GM12878 (cell line): ENCODE results near the gene WDR38. TPM values are rescaled to one million over a fixed set of nuclear protein-coding genes. Genes with fewer than 3 reads are reported as not detected.

Experiments
- ATAC-seq: fragments of 200-7000 bp; cut with Tn5 transposase; 3 replicates; pipeline ENCODE4 v1.9.1; 2020; ENCODE audit warnings: mild to moderate bottlenecking, moderate library complexity
- BruUV-seq: library from RNA; stranded (reverse); fragments of 400-500 nt; replicated peaks from 2 replicates; lab custom pipeline; 2021; lab: Mats Ljungman, UMichigan
- CTCF ChIA-PET: fragments of 300-600 bp; sonication (Branson Sonifier 250); formaldehyde crosslinking; extraction: SDS; loops from one replicate; lab custom pipeline; 2021; ENCODE audit warnings: inconsistent platforms; lab: Yijun Ruan, JAX
- POLR2A ChIA-PET: fragments of 350-600 bp; formaldehyde crosslinking; extraction: SDS; loops from one replicate; lab custom pipeline; 2021; ENCODE audit warnings: inconsistent platforms; lab: Charles Lee
- RAD21 ChIA-PET: fragments of 300-600 bp; sonication (Branson Sonifier 250); formaldehyde crosslinking; loops from one replicate; lab custom pipeline; 2023; ENCODE audit warnings: antibody characterized with exemption; ENCODE audit not compliant: unreplicated experiment; lab: Charles Lee
- SMC1A ChIA-PET: fragments of 300-600 bp; sonication (Branson Sonifier 250); formaldehyde crosslinking; loops from one replicate; lab custom pipeline; 2023; ENCODE audit not compliant: unreplicated experiment, uncharacterized antibody; lab: Charles Lee
- DNase-seq: peaks from one replicate; pipeline ENCODE4 v3.0.0-alpha.2; 2011; ENCODE audit warnings: low read depth, low spot score
- FAIRE-seq: peaks from 3 replicates; lab custom pipeline; 2011; peaks lifted over from hg19 to GRCh38; lab: Jason Lieb, UNC
- H2AFZ ChIP-seq: 2 replicates; pipeline ENCODE4 v1.6.0; 2011; ENCODE audit warnings: low read depth, low read length, control low read depth; ENCODE audit not compliant: control insufficient read depth
- H3K27ac ChIP-seq: 2 replicates; pipeline ENCODE4 v1.5.1; 2011; ENCODE audit warnings: control low read depth; ENCODE audit not compliant: control insufficient read depth, insufficient read depth
- H3K27me3 ChIP-seq, 2 experiments: replicated peaks in 1 of 2; 2 replicates each; pipeline versions ENCODE4 v1.6.0 to v1.6.1; 2011; ENCODE audit warnings: low read length in 1 of 2; ENCODE audit not compliant: control insufficient read depth in 2 of 2, insufficient read depth in 2 of 2
- H3K36me3 ChIP-seq, 2 experiments: 2 replicates each; pipeline ENCODE4 v1.5.1; 2011; ENCODE audit warnings: low read length in 1 of 2; ENCODE audit not compliant: control insufficient read depth in 2 of 2, insufficient read depth in 2 of 2
- H3K4me1 ChIP-seq: 2 replicates; pipeline ENCODE4 v1.6.1; 2011; ENCODE audit warnings: mild to moderate bottlenecking, low read length, moderate library complexity, mixed read lengths; ENCODE audit not compliant: control insufficient read depth, insufficient read depth
- H3K4me2 ChIP-seq: 2 replicates; pipeline ENCODE4 v1.6.0; 2011; ENCODE audit warnings: control low read depth; ENCODE audit not compliant: control insufficient read depth, insufficient read depth
- H3K4me3 ChIP-seq: fragments of 200-600 bp; sonication (generic); 2 replicates; pipeline ENCODE4 v1.5.1; 2016
- H3K79me2 ChIP-seq: 2 replicates; pipeline ENCODE4 v1.6.0; 2011; ENCODE audit warnings: low read length; ENCODE audit not compliant: control insufficient read depth, insufficient read depth
- H3K9ac ChIP-seq: 2 replicates; pipeline ENCODE4 v1.8.0; 2011; ENCODE audit warnings: low read length, control low read depth, mixed read lengths; ENCODE audit not compliant: control insufficient read depth, insufficient read depth
- H3K9me3 ChIP-seq: replicated peaks from 3 replicates; pipeline ENCODE4 v1.5.1; 2011; ENCODE audit warnings: mild to moderate bottlenecking, low read length; ENCODE audit not compliant: control insufficient read depth, insufficient read depth
- H4K20me1 ChIP-seq: 2 replicates; pipeline ENCODE4 v1.6.0; 2011; ENCODE audit not compliant: control insufficient read depth, insufficient read depth
- BCL11A ChIP-seq: IDR thresholded peaks from 2 replicates; pipeline ENCODE4 v1.6.1; 2011; ENCODE audit warnings: low read depth, low read length
- CBFB ChIP-seq: IDR thresholded peaks from 2 replicates; pipeline ENCODE4 v1.6.1; 2016; ENCODE audit warnings: antibody characterized with exemption, low read depth
- CBX3 ChIP-seq: fragments of 200-600 bp; sonication (generic); IDR thresholded peaks from 2 replicates; pipeline ENCODE4 v1.6.1; 2016; ENCODE audit warnings: low read depth, borderline replicate concordance
- CBX5 ChIP-seq: sonication (generic); IDR thresholded peaks from 2 replicates; pipeline ENCODE4 v1.6.1; 2016; ENCODE audit warnings: low read depth, moderate library complexity, mild to moderate bottlenecking, inconsistent platforms
- ETV6 ChIP-seq, 2 experiments: fragments of 450-650 bp in 1 of 2; IDR thresholded peaks in 1 of 2; conservative IDR thresholded peaks in 1 of 2; 2 replicates each; pipeline ENCODE4 v1.6.1; 2014; ENCODE audit warnings: antibody characterized with exemption in 1 of 2, borderline replicate concordance in 1 of 2, low read depth in 1 of 2, mild to moderate bottlenecking in 1 of 2, moderate library complexity in 1 of 2
- HCFC1 ChIP-seq: fragments of 150-350 bp; IDR thresholded peaks from 2 replicates; pipeline ENCODE4 v1.6.1; 2014; ENCODE audit warnings: low read length
- HDGF ChIP-seq: fragments of 450-650 bp; IDR thresholded peaks from 2 replicates; pipeline ENCODE4 v1.6.1; 2016; ENCODE audit warnings: antibody characterized with exemption
- KDM1A ChIP-seq: fragments of 200-600 bp; sonication (generic); IDR thresholded peaks from 2 replicates; pipeline ENCODE4 v1.6.1; 2016; ENCODE audit warnings: borderline replicate concordance
- MTA3 ChIP-seq: IDR thresholded peaks from 2 replicates; pipeline ENCODE4 v1.6.1; 2012; ENCODE audit warnings: low read length, inconsistent platforms, borderline replicate concordance
- PAX5 ChIP-seq: IDR thresholded peaks from 2 replicates; pipeline ENCODE4 v1.6.1; 2011; ENCODE audit warnings: low read depth, low read length, borderline replicate concordance
- RBBP5 ChIP-seq: fragments of 200-600 bp; sonication (generic); conservative IDR thresholded peaks from 2 replicates; pipeline ENCODE4 v1.6.1; 2016
- SMARCA5 ChIP-seq: fragments of 450-650 bp; IDR thresholded peaks from 2 replicates; pipeline ENCODE4 v1.6.1; 2017; ENCODE audit warnings: mild to moderate bottlenecking
- SMC3 ChIP-seq: IDR thresholded peaks from 2 replicates; pipeline ENCODE4 v1.6.1; 2011; ENCODE audit warnings: low read length, improper control_type of control experiment, borderline replicate concordance
- STAT3 ChIP-seq: IDR thresholded peaks from 2 replicates; pipeline ENCODE4 v1.6.1; 2011; ENCODE audit warnings: low read depth, low read length, improper control_type of control experiment
- SUZ12 ChIP-seq: fragments of 200-600 bp; sonication (generic); IDR thresholded peaks from one replicate; pipeline ENCODE4 v1.6.1; 2018; ENCODE audit warnings: antibody characterized with exemption, mild to moderate bottlenecking; ENCODE audit not compliant: unreplicated experiment
- TBL1XR1 ChIP-seq: IDR thresholded peaks from 2 replicates; pipeline ENCODE4 v1.6.1; 2012; ENCODE audit warnings: low read depth, low read length, improper control_type of control experiment
- YY1 ChIP-seq: IDR thresholded peaks from 2 replicates; pipeline ENCODE4 v1.6.1; 2011; ENCODE audit warnings: low read depth, mild to moderate bottlenecking, low read length
- ZBED1 ChIP-seq: IDR thresholded peaks from 2 replicates; pipeline ENCODE4 v1.6.1; 2016; ENCODE audit warnings: borderline replicate concordance
- WGBS: methylation state at CpG from one replicate; pipeline ENCODE4 v1.1.6; 2016; ENCODE audit warnings: low lambda C conversion rate; ENCODE audit not compliant: insufficient replicate concordance, insufficient coverage; ENCODE audit errors: missing lambda C conversion rate; 5-methylcytosine and 5-hydroxymethylcytosine counted together
- in situ Hi-C: fragments of 300-500 bp; cut with MboI; formaldehyde crosslinking; loops from 9 replicates; pipeline ENCODE4 v1.14.3; 2018; ENCODE audit warnings: mixed read lengths
- intact Hi-C: fragments of 100-400 bp; cut with micrococcal nuclease; formaldehyde crosslinking; loops from one replicate; pipeline ENCODE4 v1.14.2; 2022; ENCODE audit not compliant: unreplicated experiment
- polyA plus RNA-seq, 11 experiments: library from polyadenylated mRNA; depleted of rRNA in 4 of 11; unstranded in 6 of 11; stranded (reverse) in 5 of 11; fragments of >200 nt; fragmentation: Nextera tagmentation in 4 of 11; fragmentation: Illumina TruSeq in 1 of 11; extraction: Ambion mirVana in 4 of 11; extraction: Trizol in 1 of 11; gene quantifications; 1 replicate in 1 of 11; 2 replicates in 10 of 11; pipeline versions ENCODE4 v1.2.1 to v1.2.3, GENCODE V29; 2011 to 2016; ENCODE audit warnings: inconsistent platforms in 2 of 11, missing spikeins in 2 of 11, low read depth in 1 of 11
- total RNA-seq, 4 experiments: library from RNA; depleted of rRNA in 3 of 4; stranded (reverse); fragments of >200 nt in 3 of 4; fragmentation: Illumina TruSeq in 1 of 4; extraction: Trizol in 1 of 4; gene quantifications; 2 replicates each; pipeline versions ENCODE4 v1.2.1 to v1.2.3, GENCODE V29; 2013 to 2021
- TF ChIP-seq, protein P1 (sequence below): fragments of 150-350 bp; IDR thresholded peaks from 2 replicates; pipeline ENCODE4 v1.6.1; 2016; ENCODE audit warnings: low read depth, low read length
- TF ChIP-seq, protein P2 (sequence below): IDR thresholded peaks from 2 replicates; pipeline ENCODE4 v1.6.1; 2012; ENCODE audit warnings: low read depth, low read length, improper control_type of control experiment
- TF ChIP-seq, protein P3 (sequence below): fragments of 150-350 bp; IDR thresholded peaks from 2 replicates; pipeline ENCODE4 v1.6.1; 2014; ENCODE audit warnings: mild to moderate bottlenecking, low read depth, low read length

WDR38 gene
- total and polyA plus RNA-seq, 10 of the 15 experiments (the other 5 are each of a cell fraction or from before 2014, with no cell fraction given) = not detected

DNA sequence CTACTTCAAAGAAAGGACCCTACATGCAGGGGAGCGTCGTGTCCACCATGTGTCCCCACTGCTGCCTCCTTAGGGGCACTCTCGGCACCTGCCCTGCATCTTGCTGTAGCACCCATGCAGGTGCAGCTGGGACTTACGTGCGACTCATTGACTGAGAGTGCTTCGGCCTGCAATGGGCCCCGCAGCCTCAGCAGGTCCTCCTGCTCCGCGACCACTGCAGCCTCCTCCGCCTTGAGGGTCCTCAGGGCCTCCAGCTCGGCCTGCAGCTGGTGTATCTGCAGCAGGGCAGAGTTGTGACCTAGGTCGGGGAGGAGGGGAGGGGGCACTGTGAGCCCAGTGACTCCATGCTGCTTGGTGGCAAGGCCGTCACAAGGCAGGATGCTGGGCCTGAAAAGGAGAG is 35.7 kb downstream of the WDR38 start (continued):
- TF ChIP-seq, protein P1, sequence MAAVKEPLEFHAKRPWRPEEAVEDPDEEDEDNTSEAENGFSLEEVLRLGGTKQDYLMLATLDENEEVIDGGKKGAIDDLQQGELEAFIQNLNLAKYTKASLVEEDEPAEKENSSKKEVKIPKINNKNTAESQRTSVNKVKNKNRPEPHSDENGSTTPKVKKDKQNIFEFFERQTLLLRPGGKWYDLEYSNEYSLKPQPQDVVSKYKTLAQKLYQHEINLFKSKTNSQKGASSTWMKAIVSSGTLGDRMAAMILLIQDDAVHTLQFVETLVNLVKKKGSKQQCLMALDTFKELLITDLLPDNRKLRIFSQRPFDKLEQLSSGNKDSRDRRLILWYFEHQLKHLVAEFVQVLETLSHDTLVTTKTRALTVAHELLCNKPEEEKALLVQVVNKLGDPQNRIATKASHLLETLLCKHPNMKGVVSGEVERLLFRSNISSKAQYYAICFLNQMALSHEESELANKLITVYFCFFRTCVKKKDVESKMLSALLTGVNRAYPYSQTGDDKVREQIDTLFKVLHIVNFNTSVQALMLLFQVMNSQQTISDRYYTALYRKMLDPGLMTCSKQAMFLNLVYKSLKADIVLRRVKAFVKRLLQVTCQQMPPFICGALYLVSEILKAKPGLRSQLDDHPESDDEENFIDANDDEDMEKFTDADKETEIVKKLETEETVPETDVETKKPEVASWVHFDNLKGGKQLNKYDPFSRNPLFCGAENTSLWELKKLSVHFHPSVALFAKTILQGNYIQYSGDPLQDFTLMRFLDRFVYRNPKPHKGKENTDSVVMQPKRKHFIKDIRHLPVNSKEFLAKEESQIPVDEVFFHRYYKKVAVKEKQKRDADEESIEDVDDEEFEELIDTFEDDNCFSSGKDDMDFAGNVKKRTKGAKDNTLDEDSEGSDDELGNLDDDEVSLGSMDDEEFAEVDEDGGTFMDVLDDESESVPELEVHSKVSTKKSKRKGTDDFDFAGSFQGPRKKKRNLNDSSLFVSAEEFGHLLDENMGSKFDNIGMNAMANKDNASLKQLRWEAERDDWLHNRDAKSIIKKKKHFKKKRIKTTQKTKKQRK = no peak
- TF ChIP-seq PAX5 (no peak), SMARCA5 (no peak), SUZ12 (no peak), CBFB (no peak), YY1 (no peak), ZBED1 (no peak), KDM1A (no peak)

DNA sequence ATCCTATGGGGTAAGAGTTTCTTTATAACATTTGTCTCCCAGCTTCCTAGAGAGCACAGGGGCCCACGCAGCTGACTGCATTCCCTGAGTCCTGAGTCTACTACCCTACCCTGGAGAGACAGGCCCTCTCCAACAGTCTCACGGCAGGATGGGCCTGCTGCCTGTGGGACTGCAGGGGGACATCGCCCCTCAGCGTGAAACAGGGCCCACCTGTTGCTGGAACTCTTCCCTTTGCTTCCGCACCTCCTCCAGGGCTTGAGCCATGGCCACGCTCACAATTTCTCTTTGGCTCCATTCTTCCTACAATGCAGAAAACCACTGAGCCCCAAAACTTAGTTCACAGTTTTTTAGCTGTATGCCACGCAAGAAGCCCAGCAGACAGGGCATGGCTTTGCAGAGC is 36.9 kb downstream of the WDR38 start:
- no peak overlapping the region for H3K27ac ChIP-seq
- no peaks in the 10 kb centered on the region for H3K79me2 ChIP-seq
- FAIRE-seq (no peak), ATAC-seq (no peak), DNase-seq (no peak)
- no TSS peak for BruUV-seq
- WGBS = 96% methylated on average over 7 of the region's 7 CpGs
- in situ Hi-C loops = no loop called here
- H3K36me3 ChIP-seq = peaks cover 23 to 35% of the 10 kb centered on the region in 2 experiments
- SMC1A ChIA-PET = no interaction called here
- no peak overlapping the region for H3K4me2 ChIP-seq
- H4K20me1 ChIP-seq = no peaks in the 10 kb centered on the region
- no peaks in the 10 kb centered on the region for H3K9me3 ChIP-seq
- H3K9ac ChIP-seq = no peak overlapping the region
- intact Hi-C loops = no loop called here
- no peak overlapping the region for H3K4me3 ChIP-seq
- POLR2A ChIA-PET = no interaction called here
- CTCF ChIA-PET = interaction anchor here (0.9 to 6.3 kb wide), 2 partner anchors 36 to 118 kb away, joined by 3 to 45 read pairs; partner anchors contain the start of gene WDR38
- H3K4me1 ChIP-seq = no peaks in the 10 kb centered on the region
- H3K27me3 ChIP-seq = no peaks in the 10 kb centered on the region
- RAD21 ChIA-PET = no interaction called here
- H2AFZ ChIP-seq = no peak overlapping the region
- no peak for TF ChIP-seq CBX3
- no peak for TF ChIP-seq STAT3
- no peak for TF ChIP-seq HDGF
- TF ChIP-seq, protein P2, sequence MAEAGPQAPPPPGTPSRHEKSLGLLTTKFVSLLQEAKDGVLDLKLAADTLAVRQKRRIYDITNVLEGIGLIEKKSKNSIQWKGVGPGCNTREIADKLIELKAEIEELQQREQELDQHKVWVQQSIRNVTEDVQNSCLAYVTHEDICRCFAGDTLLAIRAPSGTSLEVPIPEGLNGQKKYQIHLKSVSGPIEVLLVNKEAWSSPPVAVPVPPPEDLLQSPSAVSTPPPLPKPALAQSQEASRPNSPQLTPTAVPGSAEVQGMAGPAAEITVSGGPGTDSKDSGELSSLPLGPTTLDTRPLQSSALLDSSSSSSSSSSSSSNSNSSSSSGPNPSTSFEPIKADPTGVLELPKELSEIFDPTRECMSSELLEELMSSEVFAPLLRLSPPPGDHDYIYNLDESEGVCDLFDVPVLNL = no peak
- TF ChIP-seq CBFB = no peak
- no peak for TF ChIP-seq RBBP5
- no peak for TF ChIP-seq CBX5
- TF ChIP-seq MTA3 = no peak
- no peak for TF ChIP-seq SMC3
- TF ChIP-seq TBL1XR1 = no peak
- no peak for TF ChIP-seq HCFC1
- no peak for TF ChIP-seq ETV6 (conservative IDR thresholded peaks at IDR 0.05 in 1 of 2, IDR thresholded peaks at IDR 0.05 in 1 of 2; ENCODE audit: borderline replicate concordance in 1 of 2, low read depth in 1 of 2)
- no peak for TF ChIP-seq BCL11A
- TF ChIP-seq, protein P3, sequence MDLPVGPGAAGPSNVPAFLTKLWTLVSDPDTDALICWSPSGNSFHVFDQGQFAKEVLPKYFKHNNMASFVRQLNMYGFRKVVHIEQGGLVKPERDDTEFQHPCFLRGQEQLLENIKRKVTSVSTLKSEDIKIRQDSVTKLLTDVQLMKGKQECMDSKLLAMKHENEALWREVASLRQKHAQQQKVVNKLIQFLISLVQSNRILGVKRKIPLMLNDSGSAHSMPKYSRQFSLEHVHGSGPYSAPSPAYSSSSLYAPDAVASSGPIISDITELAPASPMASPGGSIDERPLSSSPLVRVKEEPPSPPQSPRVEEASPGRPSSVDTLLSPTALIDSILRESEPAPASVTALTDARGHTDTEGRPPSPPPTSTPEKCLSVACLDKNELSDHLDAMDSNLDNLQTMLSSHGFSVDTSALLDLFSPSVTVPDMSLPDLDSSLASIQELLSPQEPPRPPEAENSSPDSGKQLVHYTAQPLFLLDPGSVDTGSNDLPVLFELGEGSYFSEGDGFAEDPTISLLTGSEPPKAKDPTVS = no peak
